Activated CD8-positive, alpha-beta memory T cell treated with anti-CD3 and anti-CD28 coated beads for 48 hours (primary cell): Measurements from ENCODE around the gene ATP8B3.
"Not testable (repeated sequence)": the region's sequence is repeated elsewhere in the genome, so short reads cannot be mapped to it uniquely, and the experiment has no call there.

Experiments
- DNase-seq, 3 experiments: peaks; one replicate each; pipeline ENCODE4 v3.0.0-alpha.2; 2020; ENCODE audit warnings: low read depth in 2 of 3, low spot score in 2 of 3

Gene ATP8B3

GRCh38 chr19:1799695-1800342, 12.3 kb downstream of the ATP8B3 start:
- DNase-seq: no peak

- DNase-seq: not testable (repeated sequence)
Measured at GRCh38 chr19:1797313-1797712, 14.8 kb downstream of the ATP8B3 start.

GRCh38 chr19:1796395-1797142, 15.5 kb downstream of the ATP8B3 start:
- no peak for DNase-seq

- no peak for DNase-seq
Measured at GRCh38 chr19:1794424-1795172, 17.5 kb downstream of the ATP8B3 start.

- no peak for DNase-seq
Measured at GRCh38 chr19:1791879-1792278, 20.2 kb downstream of the ATP8B3 start.

- DNase-seq: no peak
Measured at GRCh38 chr19:1790054-1790792, 21.9 kb downstream of the ATP8B3 start.

GRCh38 chr19:1789261-1790041, 22.6 kb downstream of the ATP8B3 start:
- DNase-seq: no peak

- DNase-seq: no peak
Measured at GRCh38 chr19:1787116-1787515, 25.0 kb downstream of the ATP8B3 start.

GRCh38 chr19:1786668-1787067, 25.4 kb downstream of the ATP8B3 start:
- DNase-seq: no peak

GRCh38 chr19:1785310-1785709, 26.8 kb downstream of the ATP8B3 start:
- no peak for DNase-seq

- no peak for DNase-seq
Measured at GRCh38 chr19:1783874-1784273, 28.2 kb downstream of the ATP8B3 start.

GRCh38 chr19:1783354-1783753, 28.7 kb downstream of the ATP8B3 start:
- DNase-seq: no peak

GRCh38 chr19:1782521-1782920, 29.6 kb downstream of the ATP8B3 start:
- no peak for DNase-seq

- no peak for DNase-seq
Measured at GRCh38 chr19:1780272-1780958, 31.7 kb downstream of the ATP8B3 start.

- DNase-seq: no peak
Measured at GRCh38 chr19:1779574-1779973, 32.5 kb downstream of the ATP8B3 start.

- DNase-seq: no peak
Measured at GRCh38 chr19:1777149-1777548, 34.9 kb downstream of the ATP8B3 start.

GRCh38 chr19:1776606-1777147, 35.4 kb downstream of the ATP8B3 start:
- DNase-seq: no peak

GRCh38 chr19:1775951-1776605, 36.0 kb downstream of the ATP8B3 start:
- no peak for DNase-seq
